Ovary (tissue), 9 donors: ENCODE measurements around the gene ZNF223. TPM values are rescaled to one million over a fixed set of nuclear protein-coding genes. Genes with fewer than 3 reads are reported as not detected.

Experiments
- DNase-seq, 5 donors: peaks; one replicate each; pipeline ENCODE4 v3.0.0-alpha.2; 2019 to 2020
- H3K27ac ChIP-seq, 2 donors: fragments of 200-600 bp; one replicate each; pipeline versions ENCODE4 v1.5.1 to v1.8.0; 2019 to 2022
- H3K27me3 ChIP-seq: fragments of 200-600 bp; one replicate; pipeline ENCODE4 v1.8.0; 2022
- H3K36me3 ChIP-seq: fragments of 200-600 bp; sonication (generic); one replicate; pipeline ENCODE4 v1.5.1; 2019
- H3K4me1 ChIP-seq: one replicate; pipeline ENCODE4 v1.8.1; 2013; ENCODE audit warnings: mild to moderate bottlenecking, moderate library complexity; ENCODE audit not compliant: insufficient read depth
- H3K4me3 ChIP-seq: fragments of 200-600 bp; sonication (generic); one replicate; pipeline ENCODE4 v1.5.1; 2017
- H3K9me3 ChIP-seq, 2 donors: fragments of 200-600 bp in 1 of 2; sonication (generic) in 1 of 2; one replicate each; pipeline versions ENCODE4 v1.5.1 to v1.8.1; 2013 to 2019; ENCODE audit warnings: mild to moderate bottlenecking in 1 of 2, moderate library complexity in 1 of 2
- CTCF ChIP-seq, 3 donors: fragments of 450-650 bp in 2 of 3; fragments of 200-600 bp in 1 of 3; IDR thresholded peaks; one replicate each; pipeline versions ENCODE4 v1.5.1 to v1.8.0; 2016 to 2022; ENCODE audit warnings: antibody characterized with exemption in 3 of 3, mild to moderate bottlenecking in 1 of 3
- EP300 ChIP-seq: sonication (generic); formaldehyde crosslinking; IDR thresholded peaks from one replicate; pipeline ENCODE4 v1.6.1; 2017; ENCODE audit warnings: antibody characterized with exemption
- POLR2A ChIP-seq: fragments of 450-650 bp; IDR thresholded peaks from one replicate; pipeline ENCODE4 v1.6.1; 2017; ENCODE audit warnings: antibody characterized with exemption, mild to moderate bottlenecking, moderate library complexity
- WGBS, 3 donors: extraction: QIAGEN DNeasy Blood & Tissue Kit in 1 of 3; methylation state at CpG; one replicate each; pipeline versions ENCODE4 v1.1.5 to v1.1.7; 2013 to 2017; 5-methylcytosine and 5-hydroxymethylcytosine counted together
- intact Hi-C, 4 donors: fragments of 100-400 bp; cut with DNase I; formaldehyde crosslinking; loops; one replicate each; pipeline versions ENCODE4 v1.11.0 to v1.15.1; 2022 to 2023
- polyA plus RNA-seq, 2 donors: library from polyadenylated mRNA; stranded (reverse); fragments of 200-250 nt in 1 of 2; fragments of 350-450 nt in 1 of 2; fragmentation: Illumina TruSeq in 1 of 2; extraction: RNeasy Lipid Tissue Mini Kit (QIAGEN cat#74804) in 1 of 2; gene quantifications; one replicate each; pipeline ENCODE4 v1.2.3, GENCODE V29; 2013 to 2014
- total RNA-seq, 7 donors: library from RNA; depleted of rRNA in 2 of 7; stranded (reverse); fragments of >200 nt in 2 of 7; fragmentation: NEBNext Ultra II Directional in 3 of 7; extraction: Animal tissue kit (Norgen Biotek cat#: 25700) in 3 of 7; gene quantifications; one replicate each; pipeline versions ENCODE4 v1.1.0 to v1.2.4, GENCODE V29; 2016 to 2023
- donor health status: DM: no; HTN: no; CAD: no; lungs with moderate emphysema.
- donor health status: DM: no; HTN: no; CAD: no.
- donor health status: Bipolar disorder and iron deficiency.
- donor health status: DM: yes; HTN: yes; CAD: no.
- donor health status: DM: no; HTN: no; CAD: no.
- donor health status: DM: yes; HTN: yes; CAD: no.

ZNF223 gene
- total and polyA plus RNA-seq, 9 donors = 3.5 to 7.3 (median 4.7) TPM

DNA sequence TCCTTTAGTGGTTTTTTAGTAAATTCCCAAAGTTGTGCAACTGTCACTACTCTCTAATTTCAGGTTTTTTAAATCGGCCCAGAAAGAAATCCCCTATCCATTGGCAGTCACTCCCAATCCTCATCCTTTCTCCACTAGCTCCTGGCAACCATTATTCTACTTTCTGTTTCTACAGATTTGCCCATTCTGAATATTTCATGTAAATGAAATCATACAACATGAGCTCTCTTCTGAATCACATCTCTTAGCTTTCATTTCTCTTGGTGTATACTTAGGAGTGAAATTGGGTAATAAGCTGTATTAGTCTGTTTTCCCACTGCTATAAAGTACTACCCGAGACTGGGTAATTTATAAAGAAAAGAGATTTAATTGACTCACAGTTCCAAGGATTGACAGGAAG lies 9.7 kb upstream of the ZNF223 start:
- H3K9me3 ChIP-seq = no peaks in the 10 kb centered on the region
- TF ChIP-seq EP300 = no peak
- TF ChIP-seq CTCF (IDR thresholded peaks at IDR 0.05) = no peak
- DNase-seq = no peak
- 76 to 89% (median 79%) methylated on average over 2 of the region's 2 CpGs for WGBS, 3 donors
- H3K36me3 ChIP-seq = no peaks in the 10 kb centered on the region
- H3K4me3 ChIP-seq = no peak overlapping the region
- no peaks in the 10 kb centered on the region for H3K27me3 ChIP-seq
- intact Hi-C loops = no loop called here
- H3K4me1 ChIP-seq = no peaks in the 10 kb centered on the region
- no peak overlapping the region for H3K27ac ChIP-seq

DNA sequence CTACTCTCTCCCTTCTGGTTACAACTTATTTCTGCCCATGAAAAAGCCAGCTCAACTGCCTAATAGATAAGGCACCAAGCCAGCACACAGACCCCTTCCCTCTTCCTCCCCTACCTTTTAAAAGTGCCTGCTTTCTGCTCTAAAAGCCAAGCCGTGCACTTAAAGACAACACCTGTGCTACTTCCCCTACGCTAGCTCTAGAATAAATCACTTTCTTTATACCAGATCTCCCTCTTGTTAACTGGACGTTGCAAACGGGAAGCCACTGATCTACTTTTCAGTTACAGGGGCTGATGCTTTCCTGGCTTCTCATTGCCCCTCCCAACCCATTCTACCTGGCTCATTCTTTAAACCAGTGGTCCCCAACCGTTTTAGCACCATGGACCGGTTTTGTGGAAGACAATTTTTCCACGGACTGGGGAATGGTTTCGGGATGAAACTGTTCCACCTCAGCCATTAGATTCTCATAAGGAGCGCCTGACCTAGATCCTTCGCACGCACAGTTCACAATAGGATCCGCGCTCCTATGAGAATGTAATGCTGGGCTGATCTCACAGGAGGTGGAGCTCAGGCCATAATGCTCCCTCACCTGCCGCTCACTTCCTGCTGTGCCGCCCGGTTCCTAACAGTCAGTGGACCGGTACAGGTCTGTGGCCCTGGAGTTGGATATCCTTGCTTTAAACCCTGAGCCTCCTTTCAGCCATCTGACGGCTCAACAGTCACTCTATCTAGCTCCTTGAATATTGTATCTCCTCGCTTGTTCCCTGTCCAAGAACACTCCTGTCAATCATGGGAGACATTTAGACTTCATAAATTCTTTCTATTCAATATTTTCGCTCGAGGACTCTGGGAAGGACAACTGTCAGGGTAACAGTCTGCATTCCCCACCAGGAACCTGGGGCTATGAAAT lies 841 bp upstream of the ZNF223 start:
- intact Hi-C loops = loop anchor here in 1 of 4 donors (10.0 kb wide), 1 partner anchor 64 kb away; the partner anchor contains the start of gene ZNF225
- H3K36me3 ChIP-seq = no peaks in the 10 kb centered on the region
- peaks cover 0 to 2% of the 10 kb centered on the region in 2 donors for H3K9me3 ChIP-seq
- peak overlapping the region; percentile 82 for H3K4me3 ChIP-seq
- peak overlapping the region in 1 of 2 donors; percentile 31 for H3K27ac ChIP-seq
- WGBS, 3 donors = 11 to 14% (median 13%) methylated on average over 21 of the region's 21 CpGs
- peaks cover 5% of the 10 kb centered on the region for H3K4me1 ChIP-seq
- DNase-seq = no peak
- TF ChIP-seq POLR2A = no peak
- TF ChIP-seq CTCF (IDR thresholded peaks at IDR 0.05) = no peak
- no peak for TF ChIP-seq EP300
- H3K27me3 ChIP-seq = no peaks in the 10 kb centered on the region

GRCh38 chr19:44055870-44056269 lies 4.0 kb downstream of the ZNF223 start:
- no peak overlapping the region for H3K27ac ChIP-seq
- WGBS, 3 donors = 91 to 98% (median 94%) methylated on average over 5 of the region's 5 CpGs
- H3K4me3 ChIP-seq = no peak overlapping the region
- intact Hi-C loops = loop anchor here in 1 of 4 donors (10.0 kb wide), 1 partner anchor 59 kb away; the partner anchor contains the start of gene ZNF225
- TF ChIP-seq POLR2A = no peak
- peaks cover 5% of the 10 kb centered on the region for H3K4me1 ChIP-seq
- peaks cover 0 to 9% of the 10 kb centered on the region in 2 donors for H3K9me3 ChIP-seq
- no peaks in the 10 kb centered on the region for H3K27me3 ChIP-seq
- no peak for DNase-seq
- no peaks in the 10 kb centered on the region for H3K36me3 ChIP-seq

GRCh38 chr19:44059229-44059628 lies 7.4 kb downstream of the ZNF223 start:
- Histone ChIP-seq H3K9me3 (peaks cover 0 to 19% of the 10 kb centered on the region in 2 donors), H3K4me1 (no peaks in the 10 kb centered on the region), H3K27ac (no peak overlapping the region), H3K36me3 (no peaks in the 10 kb centered on the region), H3K4me3 (no peak overlapping the region), H3K27me3 (no peaks in the 10 kb centered on the region)
- intact Hi-C loops = loop anchor here in 1 of 4 donors (10.0 kb wide), 1 partner anchor 56 kb away; the partner anchor contains the start of gene ZNF225
- no peak for DNase-seq
- TF ChIP-seq CTCF (IDR thresholded peaks at IDR 0.05) (no peak), EP300 (no peak), POLR2A (no peak)
- 97 to 100% (median 100%) methylated on average over 2 of the region's 2 CpGs for WGBS, 3 donors

GRCh38 chr19:44061038-44061437 lies 9.2 kb downstream of the ZNF223 start:
- Histone ChIP-seq H3K36me3 (peaks cover 2% of the 10 kb centered on the region), H3K4me1 (no peaks in the 10 kb centered on the region)
- no peak for DNase-seq

More at GRCh38 chr19:44061038-44061437, 9.2 kb downstream of the ZNF223 start:
- no peak overlapping the region for H3K4me3 ChIP-seq
- 84 to 100% (median 96%) methylated on average over 1 of the region's 1 CpG for WGBS, 3 donors
- no peaks in the 10 kb centered on the region for H3K27me3 ChIP-seq
- intact Hi-C loops = no loop called here
- no peak overlapping the region for H3K27ac ChIP-seq
- no peak for TF ChIP-seq CTCF (IDR thresholded peaks at IDR 0.05)
- TF ChIP-seq EP300 = no peak
- no peak for TF ChIP-seq POLR2A
- H3K9me3 ChIP-seq = peaks cover 0 to 26% of the 10 kb centered on the region in 2 donors
